Stomach (tissue), 9 donors: Measurements from ENCODE around the gene LPA. TPM values are rescaled to one million over a fixed set of nuclear protein-coding genes. Genes with fewer than 3 reads are reported as not detected.

Experiments used
- DNase-seq, 2 donors: peaks; one replicate each; pipeline versions ENCODE4 v3.0.0 to v3.0.0-alpha.2; 2013 to 2019
- H3K27ac ChIP-seq, 5 donors: fragments of 200-600 bp in 4 of 5; sonication (generic) in 4 of 5; one replicate each; pipeline ENCODE4 v1.5.1; 2013 to 2019; ENCODE audit warnings: mild to moderate bottlenecking in 1 of 5, moderate library complexity in 1 of 5
- H3K27me3 ChIP-seq, 3 donors: fragments of 200-600 bp; sonication (generic); one replicate each; pipeline ENCODE4 v1.5.1; 2017 to 2019; ENCODE audit warnings: mixed run types in 1 of 3
- H3K36me3 ChIP-seq, 4 donors: fragments of 200-600 bp; sonication (generic); 1 replicate in 3 of 4; 2 replicates in 1 of 4; pipeline ENCODE4 v1.5.1; 2016 to 2019
- H3K4me1 ChIP-seq, 4 donors: fragments of 200-600 bp; sonication (generic); one replicate each; pipeline ENCODE4 v1.5.1; 2016 to 2019
- H3K4me3 ChIP-seq, 4 donors: fragments of 200-600 bp; sonication (generic) in 3 of 4; one replicate each; pipeline ENCODE4 v1.5.1; 2016 to 2019; ENCODE audit warnings: mild to moderate bottlenecking in 1 of 4
- H3K9me3 ChIP-seq, 4 donors: fragments of 200-600 bp; sonication (generic); one replicate each; pipeline ENCODE4 v1.5.1; 2016 to 2019
- EP300 ChIP-seq: sonication (generic); formaldehyde crosslinking; IDR thresholded peaks from one replicate; pipeline ENCODE4 v1.6.1; 2017; ENCODE audit warnings: antibody characterized with exemption
- POLR2A ChIP-seq, 4 donors: fragments of 450-650 bp; IDR thresholded peaks; one replicate each; pipeline ENCODE4 v1.6.1; 2016; ENCODE audit warnings: antibody characterized with exemption in 4 of 4, control low read depth in 2 of 4, mild to moderate bottlenecking in 1 of 4, moderate library complexity in 1 of 4
- POLR2AphosphoS5 ChIP-seq, 3 donors: sonication (generic); formaldehyde crosslinking; IDR thresholded peaks; one replicate each; pipeline ENCODE4 v1.6.1; 2016; ENCODE audit warnings: antibody characterized with exemption in 3 of 3
- WGBS, 5 donors: extraction: QIAGEN DNeasy Blood & Tissue Kit in 3 of 5; methylation state at CpG; one replicate each; pipeline versions ENCODE4 v1.1.5 to v1.1.7; 2013 to 2018; 5-methylcytosine and 5-hydroxymethylcytosine counted together
- intact Hi-C: fragments of 100-400 bp; cut with DNase I; formaldehyde crosslinking; loops from one replicate; pipeline ENCODE4 v1.15.1; 2023; ENCODE audit warnings: low total_unique reads
- polyA plus RNA-seq, 3 donors: library from polyadenylated mRNA; stranded (reverse); fragments of 200-250 nt; gene quantifications; one replicate each; pipeline ENCODE4 v1.2.3, GENCODE V29; 2013
- total RNA-seq, 5 donors: library from RNA; depleted of rRNA; stranded (reverse); fragments of >200 nt; gene quantifications; one replicate each; pipeline versions ENCODE4 v1.1.0 to v1.2.3, GENCODE V29; 2014 to 2016
- TF ChIP-seq, protein P1 (sequence below), 7 experiments: fragments of 450-650 bp in 4 of 7; fragments of 200-600 bp in 3 of 7; sonication (generic) in 3 of 7; IDR thresholded peaks; one replicate each; pipeline ENCODE4 v1.5.1; 2016 to 2019; ENCODE audit warnings: antibody characterized with exemption in 7 of 7, control low read depth in 2 of 7, mild to moderate bottlenecking in 1 of 7
- donor health status: healthy with polysubstance abuse.
- donor health status: Bipolar disorder and iron deficiency.
- donor health status: healthy.

LPA gene
- total and polyA plus RNA-seq, 8 donors: 0.25 TPM; not detected in 7

DNA sequence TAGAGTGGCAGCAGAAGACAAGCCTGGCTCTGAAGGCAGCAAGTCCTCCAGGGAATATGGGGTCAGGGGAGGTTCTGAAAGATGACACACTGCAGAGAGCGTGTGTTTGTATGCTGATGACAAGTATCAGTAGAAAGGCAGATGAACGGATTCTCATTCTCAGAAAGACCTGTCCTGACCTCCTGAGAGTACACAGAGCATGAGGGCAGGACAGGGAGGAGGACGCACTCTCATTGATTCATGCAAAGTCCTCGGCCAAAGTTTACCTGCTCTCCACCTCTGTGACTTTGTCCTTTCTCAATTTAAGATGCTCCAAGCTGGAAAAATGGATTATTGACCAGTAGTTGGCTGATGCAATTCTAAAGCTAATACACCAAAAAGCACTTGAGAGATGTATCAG, 156.7 kb downstream of the LPA start:
- no peaks in the 10 kb centered on the region for H3K36me3 ChIP-seq
- H3K27ac ChIP-seq: no peak overlapping the region
- no peak for TF ChIP-seq POLR2A (IDR thresholded peaks at IDR 0.05)
- TF ChIP-seq POLR2AphosphoS5 (IDR thresholded peaks at IDR 0.05): no peak
- no peak for TF ChIP-seq EP300
- TF ChIP-seq, protein P1, sequence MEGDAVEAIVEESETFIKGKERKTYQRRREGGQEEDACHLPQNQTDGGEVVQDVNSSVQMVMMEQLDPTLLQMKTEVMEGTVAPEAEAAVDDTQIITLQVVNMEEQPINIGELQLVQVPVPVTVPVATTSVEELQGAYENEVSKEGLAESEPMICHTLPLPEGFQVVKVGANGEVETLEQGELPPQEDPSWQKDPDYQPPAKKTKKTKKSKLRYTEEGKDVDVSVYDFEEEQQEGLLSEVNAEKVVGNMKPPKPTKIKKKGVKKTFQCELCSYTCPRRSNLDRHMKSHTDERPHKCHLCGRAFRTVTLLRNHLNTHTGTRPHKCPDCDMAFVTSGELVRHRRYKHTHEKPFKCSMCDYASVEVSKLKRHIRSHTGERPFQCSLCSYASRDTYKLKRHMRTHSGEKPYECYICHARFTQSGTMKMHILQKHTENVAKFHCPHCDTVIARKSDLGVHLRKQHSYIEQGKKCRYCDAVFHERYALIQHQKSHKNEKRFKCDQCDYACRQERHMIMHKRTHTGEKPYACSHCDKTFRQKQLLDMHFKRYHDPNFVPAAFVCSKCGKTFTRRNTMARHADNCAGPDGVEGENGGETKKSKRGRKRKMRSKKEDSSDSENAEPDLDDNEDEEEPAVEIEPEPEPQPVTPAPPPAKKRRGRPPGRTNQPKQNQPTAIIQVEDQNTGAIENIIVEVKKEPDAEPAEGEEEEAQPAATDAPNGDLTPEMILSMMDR (IDR thresholded peaks at IDR 0.05): no peak
- no peaks in the 10 kb centered on the region for H3K4me1 ChIP-seq
- WGBS, 5 donors: 69 to 81% (median 74%) methylated on average over 4 of the region's 4 CpGs
- no peaks in the 10 kb centered on the region for H3K27me3 ChIP-seq
- intact Hi-C loops: no loop called here
- H3K4me3 ChIP-seq: no peak overlapping the region
- no peak for DNase-seq
- H3K9me3 ChIP-seq: peaks cover 0 to 19% (median 9%) of the 10 kb centered on the region in 4 donors

DNA sequence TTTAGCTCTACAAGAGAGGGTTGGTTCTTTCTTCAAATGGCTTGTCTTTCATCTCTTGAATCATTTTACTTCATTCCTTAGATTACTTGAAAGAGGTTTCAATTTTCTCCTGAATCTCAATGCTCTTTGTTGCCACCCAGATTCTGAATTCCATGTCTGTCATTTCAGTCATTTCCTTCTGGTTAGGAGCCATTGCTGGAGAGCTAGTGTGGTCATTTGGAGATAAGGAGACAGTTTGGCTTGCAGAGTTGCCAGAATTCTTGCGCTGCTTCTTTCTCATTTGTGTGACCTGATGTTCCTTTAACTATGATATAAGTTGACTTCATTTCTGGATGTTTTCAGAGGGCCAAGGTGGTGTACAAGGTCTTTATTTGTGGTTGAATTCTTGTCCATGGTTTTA, 158.1 kb downstream of the LPA start:
- 88 to 94% (median 92%) methylated on average over 1 of the region's 1 CpG for WGBS, 5 donors
- no peak for DNase-seq
- no peak overlapping the region for H3K27ac ChIP-seq
- no peak overlapping the region for H3K4me3 ChIP-seq
- no peaks in the 10 kb centered on the region for H3K4me1 ChIP-seq
- no peaks in the 10 kb centered on the region for H3K36me3 ChIP-seq
- H3K9me3 ChIP-seq: peaks cover 0 to 19% (median 9%) of the 10 kb centered on the region in 4 donors
- intact Hi-C loops: no loop called here
- TF ChIP-seq POLR2A (IDR thresholded peaks at IDR 0.05) (no peak), EP300 (no peak), POLR2AphosphoS5 (IDR thresholded peaks at IDR 0.05) (no peak)
- TF ChIP-seq, protein P1 (IDR thresholded peaks at IDR 0.05): no peak
- no peaks in the 10 kb centered on the region for H3K27me3 ChIP-seq

DNA sequence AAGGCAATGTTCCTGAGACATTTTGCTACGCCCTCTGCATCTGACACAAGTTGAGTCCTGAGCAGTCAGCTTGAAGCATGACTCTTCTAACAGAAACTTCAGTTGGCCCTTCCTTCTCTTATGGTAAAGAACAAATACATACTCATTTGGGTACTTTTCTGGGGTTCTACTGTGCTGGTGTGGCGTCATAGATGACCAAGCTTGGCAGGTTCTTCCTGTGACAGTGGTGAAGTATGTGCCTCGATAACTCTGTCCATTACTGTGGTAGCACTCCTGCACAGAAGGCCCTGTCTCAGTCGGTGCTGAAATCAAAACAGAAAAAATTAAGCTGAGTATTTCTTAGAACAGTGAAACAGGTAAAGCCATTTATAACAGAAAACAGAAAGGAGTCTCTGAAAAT, 163.4 kb downstream of the LPA start:
- Histone ChIP-seq H3K27me3 (no peaks in the 10 kb centered on the region), H3K27ac (no peak overlapping the region), H3K36me3 (no peaks in the 10 kb centered on the region), H3K4me3 (no peak overlapping the region), H3K4me1 (no peaks in the 10 kb centered on the region), H3K9me3 (peaks cover 0 to 19% (median 9%) of the 10 kb centered on the region in 4 donors)
- intact Hi-C loops: no loop called here
- no peak for DNase-seq
- TF ChIP-seq POLR2A (IDR thresholded peaks at IDR 0.05) (no peak), EP300 (no peak), POLR2AphosphoS5 (IDR thresholded peaks at IDR 0.05) (no peak)
- TF ChIP-seq, protein P1 (IDR thresholded peaks at IDR 0.05): no peak
- 84 to 94% (median 90%) methylated on average over 4 of the region's 4 CpGs for WGBS, 5 donors

DNA sequence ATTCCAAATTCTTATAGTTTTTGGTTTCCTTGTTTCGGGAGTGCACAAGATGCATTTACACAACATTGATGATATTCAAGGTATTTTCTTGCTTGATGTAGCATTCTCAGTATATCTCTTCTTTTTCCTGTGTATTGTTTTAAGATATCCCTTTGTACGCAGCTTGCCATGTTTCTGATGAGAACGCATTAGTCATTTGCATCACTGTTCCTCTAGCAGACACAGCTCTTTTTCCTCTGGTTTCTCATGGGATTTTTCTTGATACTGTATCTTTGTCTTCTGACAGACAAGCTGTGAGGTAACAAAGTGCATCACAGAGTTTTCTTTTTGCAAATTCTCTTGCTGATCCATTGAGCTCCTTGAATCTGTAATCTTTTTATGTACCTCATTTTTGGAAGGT, 169.5 kb downstream of the LPA start:
- no peaks in the 10 kb centered on the region for H3K4me1 ChIP-seq
- no peaks in the 10 kb centered on the region for H3K27me3 ChIP-seq
- no peak overlapping the region for H3K4me3 ChIP-seq
- no peaks in the 10 kb centered on the region for H3K36me3 ChIP-seq
- TF ChIP-seq EP300 (no peak), POLR2A (IDR thresholded peaks at IDR 0.05) (no peak), POLR2AphosphoS5 (IDR thresholded peaks at IDR 0.05) (no peak)
- TF ChIP-seq, protein P1 (IDR thresholded peaks at IDR 0.05): no peak
- H3K27ac ChIP-seq: no peak overlapping the region
- no peaks in the 10 kb centered on the region for H3K9me3 ChIP-seq
- intact Hi-C loops: no loop called here
- DNase-seq: no peak
- WGBS, 5 donors: 87 to 97% (median 91%) methylated on average over 3 of the region's 3 CpGs
